HG02981 (cell line): Measurements from ENCODE around the gene MRPL42.
"Not testable (repeated sequence)": the region's sequence is repeated elsewhere in the genome, so short reads cannot be mapped to it uniquely, and the experiment has no call there.

Experiments
- ATAC-seq: cut with Tn5 transposase; IDR thresholded peaks from one replicate; pipeline ENCODE4 v1.9.1; 2021; ENCODE audit warnings: mild to moderate bottlenecking, moderate library complexity; ENCODE audit not compliant: unreplicated experiment

The MRPL42 gene

DNA sequence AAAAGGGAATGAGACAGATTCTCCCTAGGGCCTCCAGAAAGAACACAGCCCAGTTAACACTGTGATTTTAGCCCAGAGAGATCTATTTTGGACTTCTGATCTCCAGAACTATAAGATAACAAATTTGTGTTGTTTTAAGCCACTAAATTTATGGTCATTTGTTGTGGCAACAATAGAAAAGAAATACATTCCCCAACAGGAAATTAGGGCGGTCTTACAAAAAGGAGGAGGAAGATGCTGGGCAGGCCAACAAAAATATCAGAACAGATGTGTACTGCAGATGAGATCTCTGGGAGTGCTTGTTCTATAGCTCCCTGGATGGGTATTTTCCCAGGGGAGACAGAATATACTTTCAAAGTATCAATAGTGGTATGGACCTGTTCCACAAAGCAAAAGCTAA is 73.2 kb downstream of the MRPL42 start:
- no peak for ATAC-seq

- ATAC-seq: no peak
These were observed 74.4 kb downstream of the MRPL42 start for GRCh38 chr12:93541578-93542225.

- ATAC-seq: no peak
These were observed 80.5 kb downstream of the MRPL42 start for GRCh38 chr12:93547778-93548177.

DNA sequence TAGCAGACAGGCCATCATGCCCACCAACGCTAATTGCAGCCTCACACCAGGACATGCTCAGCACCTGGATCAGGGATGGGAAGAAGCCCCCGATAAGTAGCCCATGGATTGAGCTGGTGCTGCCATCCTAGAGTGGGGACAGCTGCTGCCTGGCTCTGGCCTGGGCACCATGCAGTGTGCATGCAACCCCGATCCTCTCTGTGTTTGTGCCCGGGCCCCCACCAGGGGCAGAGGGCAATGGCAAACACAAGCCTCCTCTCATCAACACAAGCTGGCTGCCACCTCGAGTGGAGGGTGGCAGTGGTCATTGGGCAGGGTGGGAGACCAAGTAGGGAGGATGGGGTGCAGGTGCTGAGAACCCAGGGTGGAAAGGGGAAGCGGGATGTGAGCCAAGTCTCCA is 81.9 kb downstream of the MRPL42 start:
- no peak for ATAC-seq

DNA sequence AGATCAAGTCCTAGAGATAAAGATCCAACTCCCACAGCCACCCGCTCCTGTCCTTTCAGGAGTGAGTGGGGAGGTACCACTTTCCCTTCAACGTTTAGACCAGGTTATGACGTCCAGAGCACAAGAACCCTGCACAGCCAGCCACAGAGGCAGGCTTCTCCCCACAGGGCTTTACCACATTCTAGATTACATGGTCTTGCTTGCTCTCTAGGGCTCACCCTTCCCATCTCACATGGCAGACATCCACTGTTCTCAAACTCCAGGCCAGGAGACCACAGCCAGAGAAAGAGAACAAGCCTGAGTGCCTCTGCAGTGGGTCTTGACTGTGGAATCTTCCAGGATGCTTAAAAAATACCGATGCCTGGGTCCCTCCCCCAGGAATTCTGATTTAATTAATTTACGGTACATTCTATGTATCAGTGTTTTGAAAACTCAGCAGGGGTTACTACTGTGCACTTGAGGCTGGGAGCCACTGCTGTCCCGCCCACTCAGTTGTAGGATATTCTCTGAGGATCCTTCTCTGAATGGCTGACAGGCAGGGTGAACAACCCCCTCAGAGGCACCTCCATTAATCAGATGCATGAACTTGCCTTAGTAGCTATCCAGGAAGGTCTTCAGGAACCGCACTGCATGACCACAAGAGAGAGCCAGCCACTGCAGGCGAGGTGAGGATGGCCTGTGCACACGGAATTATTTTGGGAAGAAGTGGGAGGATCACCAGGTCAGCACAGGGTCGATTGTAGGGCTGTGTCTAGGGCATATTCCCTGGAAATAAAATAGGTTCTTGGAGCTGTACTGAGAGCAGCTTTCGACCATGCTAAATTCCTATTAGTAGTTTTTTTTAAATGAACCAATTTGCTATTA is 83.7 kb downstream of the MRPL42 start:
- no peak for ATAC-seq

DNA sequence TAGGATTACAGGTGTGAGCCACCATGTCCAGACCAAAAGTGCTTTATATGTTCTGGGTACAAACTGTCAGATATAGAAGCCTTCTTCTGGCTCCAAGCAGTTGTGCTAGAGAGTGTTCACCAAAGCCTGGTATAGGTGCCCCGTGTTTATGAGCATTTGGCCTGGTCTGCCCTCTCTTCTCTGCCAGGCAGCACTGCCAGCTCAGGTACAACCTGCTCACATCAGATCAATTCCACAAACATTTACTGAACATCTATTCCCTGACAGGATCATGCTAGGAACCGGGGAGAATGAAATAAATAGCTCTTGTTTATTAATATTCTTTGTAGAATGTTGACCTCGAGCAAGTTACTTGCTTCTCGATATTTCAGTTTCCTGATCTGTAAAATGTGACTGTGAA is 85.1 kb downstream of the MRPL42 start:
- no peak for ATAC-seq

GRCh38 chr12:93557879-93558278 is 90.6 kb downstream of the MRPL42 start:
- not testable (repeated sequence) for ATAC-seq

- ATAC-seq: not testable (repeated sequence)
These were observed 91.4 kb downstream of the MRPL42 start for GRCh38 chr12:93558685-93559084.

DNA sequence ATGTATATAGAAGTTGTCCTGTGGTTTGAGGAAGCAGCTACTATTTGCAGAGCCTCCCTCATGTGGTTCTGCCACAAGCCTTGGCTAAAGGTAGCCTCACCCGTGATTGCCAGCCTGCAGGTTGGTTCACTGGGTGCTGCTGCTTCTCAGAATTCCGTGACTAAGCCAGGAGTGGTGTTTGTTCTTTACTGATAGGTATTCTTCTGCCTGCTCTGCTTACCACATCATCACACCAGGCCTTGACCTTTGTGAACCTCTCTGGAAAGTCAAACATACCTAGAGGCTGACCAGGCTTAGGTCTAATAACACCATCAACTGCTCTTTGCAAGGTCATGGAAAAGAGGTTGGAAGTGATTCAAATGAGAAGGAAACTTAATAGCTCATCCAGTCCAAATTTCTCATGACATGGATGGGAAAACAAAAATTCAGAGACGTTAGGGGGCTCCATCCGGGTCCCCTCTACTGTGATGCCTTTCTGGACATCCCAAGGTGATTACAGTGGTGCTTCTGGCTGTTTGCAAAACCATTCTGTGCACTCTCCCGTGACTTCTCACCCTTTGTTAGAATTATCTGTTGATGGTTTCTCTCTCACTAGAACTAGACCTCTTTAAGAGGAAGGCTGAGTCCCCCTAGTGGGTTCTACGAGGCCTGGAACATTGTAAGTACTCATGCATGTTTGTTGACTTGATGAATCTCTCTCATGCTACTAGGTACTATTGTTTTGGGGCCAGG is 96.7 kb downstream of the MRPL42 start:
- ATAC-seq: no peak

DNA sequence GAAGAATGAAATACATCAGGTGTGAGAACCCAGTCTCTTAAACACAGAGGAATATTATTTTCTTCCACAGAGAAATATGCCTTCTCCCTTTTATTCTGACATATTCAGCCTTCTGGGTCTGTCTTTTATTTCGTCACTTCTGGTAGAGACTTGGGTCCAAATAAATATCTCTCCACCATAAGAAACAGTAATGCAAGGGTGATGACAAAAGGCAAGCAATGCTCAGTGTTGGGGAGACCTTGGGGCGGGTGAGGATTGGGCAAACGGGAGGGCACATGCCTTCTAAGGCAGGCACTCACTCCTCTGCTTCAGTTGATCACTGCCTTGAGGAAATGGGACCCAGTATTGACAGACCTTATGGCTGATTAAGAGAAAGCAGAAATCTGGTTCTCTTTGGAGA is 98.4 kb downstream of the MRPL42 start:
- ATAC-seq: no peak
